ENCODE data around the gene CLCN6. TPM values are rescaled to one million over a fixed set of nuclear protein-coding genes. Genes with fewer than 3 reads are reported as not detected.

CLCN6 gene
- total RNA-seq, 1 experiment from 2014 or later: 6.8 TPM

- in situ Hi-C loops (cut with HindIII; ENCODE audit: low sequenced_read_pairs): loop anchor here (10.0 kb wide), 1 partner anchor 54 kb away; no protein-coding TSS in a partner anchor
- DNase-seq (ENCODE audit: low spot score): no peak
Observed at GRCh38 chr1:11868331-11868980, 62.5 kb downstream of the CLCN6 start.

GRCh38 chr1:11869104-11869503 lies 63.1 kb downstream of the CLCN6 start:
- DNase-seq (ENCODE audit: low spot score): no peak
- in situ Hi-C loops (cut with HindIII; ENCODE audit: low sequenced_read_pairs): loop anchor here (10.0 kb wide), 1 partner anchor 54 kb away; no protein-coding TSS in a partner anchor

- no peak for DNase-seq (ENCODE audit: low spot score)
- in situ Hi-C loops (cut with HindIII; ENCODE audit: low sequenced_read_pairs): loop anchor here (10.0 kb wide), 1 partner anchor 55 kb away; no protein-coding TSS in a partner anchor
Observed at GRCh38 chr1:11869650-11870207, 63.7 kb downstream of the CLCN6 start.

GRCh38 chr1:11872545-11872944 lies 66.6 kb downstream of the CLCN6 start:
- DNase-seq (ENCODE audit: low spot score): no peak
- in situ Hi-C loops (cut with HindIII; ENCODE audit: low sequenced_read_pairs): no loop called here

GRCh38 chr1:11873395-11874257 lies 67.6 kb downstream of the CLCN6 start:
- DNase-seq (ENCODE audit: low spot score): no peak
- in situ Hi-C loops (cut with HindIII; ENCODE audit: low sequenced_read_pairs): no loop called here

- in situ Hi-C loops (cut with HindIII; ENCODE audit: low sequenced_read_pairs): no loop called here
- peak; percentile 28 for DNase-seq (ENCODE audit: low spot score)
Observed at GRCh38 chr1:11874258-11874562, 68.2 kb downstream of the CLCN6 start.

- DNase-seq (ENCODE audit: low spot score): no peak
- in situ Hi-C loops (cut with HindIII; ENCODE audit: low sequenced_read_pairs): no loop called here
Observed at GRCh38 chr1:11874624-11875023, 68.6 kb downstream of the CLCN6 start.

GRCh38 chr1:11875094-11875493 lies 69.1 kb downstream of the CLCN6 start:
- in situ Hi-C loops (cut with HindIII; ENCODE audit: low sequenced_read_pairs): no loop called here

GRCh38 chr1:11877074-11877473 lies 71.1 kb downstream of the CLCN6 start:
- in situ Hi-C loops (cut with HindIII; ENCODE audit: low sequenced_read_pairs): no loop called here
- DNase-seq (ENCODE audit: low spot score): no peak

More at GRCh38 chr1:11875094-11875493, 69.1 kb downstream of the CLCN6 start:
- no peak for DNase-seq (ENCODE audit: low spot score)

- no peak for DNase-seq (ENCODE audit: low spot score)
Observed at GRCh38 chr1:11878081-11878890, 72.3 kb downstream of the CLCN6 start.

GRCh38 chr1:11878891-11879190 lies 72.8 kb downstream of the CLCN6 start:
- in situ Hi-C loops (cut with HindIII; ENCODE audit: low sequenced_read_pairs): no loop called here
- DNase-seq (ENCODE audit: low spot score): no peak

More at GRCh38 chr1:11878081-11878890, 72.3 kb downstream of the CLCN6 start:
- in situ Hi-C loops (cut with HindIII; ENCODE audit: low sequenced_read_pairs): no loop called here

- no peak for DNase-seq (ENCODE audit: low spot score)
- in situ Hi-C loops (cut with HindIII; ENCODE audit: low sequenced_read_pairs): no loop called here
Observed at GRCh38 chr1:11879311-11880180, 73.6 kb downstream of the CLCN6 start.

- in situ Hi-C loops (cut with HindIII; ENCODE audit: low sequenced_read_pairs): no loop called here
- no peak for DNase-seq (ENCODE audit: low spot score)
Observed at GRCh38 chr1:11880181-11880575, 74.2 kb downstream of the CLCN6 start.

GRCh38 chr1:11880911-11881748 lies 75.1 kb downstream of the CLCN6 start:
- no peak for DNase-seq (ENCODE audit: low spot score)
- in situ Hi-C loops (cut with HindIII; ENCODE audit: low sequenced_read_pairs): no loop called here

- in situ Hi-C loops (cut with HindIII; ENCODE audit: low sequenced_read_pairs): no loop called here
- no peak for DNase-seq (ENCODE audit: low spot score)
Observed at GRCh38 chr1:11881749-11882441, 75.9 kb downstream of the CLCN6 start.

GRCh38 chr1:11882814-11883538 lies 77.0 kb downstream of the CLCN6 start:
- in situ Hi-C loops (cut with HindIII; ENCODE audit: low sequenced_read_pairs): no loop called here
- DNase-seq (ENCODE audit: low spot score): no peak

GRCh38 chr1:11885916-11886315 lies 79.9 kb downstream of the CLCN6 start:
- in situ Hi-C loops (cut with HindIII; ENCODE audit: low sequenced_read_pairs): no loop called here
- DNase-seq (ENCODE audit: low spot score): no peak

Data from G401 (cell line).